Measurements from ENCODE around the gene DUOXA2. TPM values are rescaled to one million over a fixed set of nuclear protein-coding genes. Genes with fewer than 3 reads are reported as not detected.

Gene DUOXA2
- polyA plus RNA-seq, 1 donor from 2014 or later: not detected

DNA sequence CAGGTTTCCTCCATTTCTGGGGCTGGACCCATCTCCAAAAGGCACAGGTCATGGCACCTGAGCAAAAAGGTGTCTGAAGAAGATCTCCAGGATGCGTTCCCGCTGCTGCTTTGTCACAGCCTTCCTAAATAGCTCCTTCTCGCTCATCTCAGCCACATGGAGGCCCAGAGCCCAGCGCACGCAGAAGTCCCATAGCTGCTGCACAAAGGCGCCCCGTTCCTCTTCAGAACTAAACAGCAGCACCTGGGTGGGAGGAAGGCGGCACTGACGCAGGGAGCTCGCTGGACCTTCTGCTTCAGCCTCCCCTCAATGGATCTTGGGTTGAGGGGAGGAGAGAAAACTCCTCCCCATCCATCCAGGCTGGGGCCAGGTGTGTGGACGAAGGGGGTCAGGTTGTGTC is 8.5 kb upstream of the DUOXA2 start:
- H3K9me3 ChIP-seq (ENCODE audit: low read length): no peaks in the 10 kb centered on the region
- H3K9ac ChIP-seq (ENCODE audit: low read length): no peak overlapping the region
- H4K20me1 ChIP-seq (ENCODE audit: insufficient read depth): no peaks in the 10 kb centered on the region
- H3K4me3 ChIP-seq (ENCODE audit: low read length): no peak overlapping the region
- TF ChIP-seq SMC3 (conservative IDR thresholded peaks at IDR 0.05; ENCODE audit: poor library complexity): no peak
- TF ChIP-seq MXI1 (conservative IDR thresholded peaks at IDR 0.05; ENCODE audit: poor library complexity, severe bottlenecking): no peak
- TF ChIP-seq, protein P1, sequence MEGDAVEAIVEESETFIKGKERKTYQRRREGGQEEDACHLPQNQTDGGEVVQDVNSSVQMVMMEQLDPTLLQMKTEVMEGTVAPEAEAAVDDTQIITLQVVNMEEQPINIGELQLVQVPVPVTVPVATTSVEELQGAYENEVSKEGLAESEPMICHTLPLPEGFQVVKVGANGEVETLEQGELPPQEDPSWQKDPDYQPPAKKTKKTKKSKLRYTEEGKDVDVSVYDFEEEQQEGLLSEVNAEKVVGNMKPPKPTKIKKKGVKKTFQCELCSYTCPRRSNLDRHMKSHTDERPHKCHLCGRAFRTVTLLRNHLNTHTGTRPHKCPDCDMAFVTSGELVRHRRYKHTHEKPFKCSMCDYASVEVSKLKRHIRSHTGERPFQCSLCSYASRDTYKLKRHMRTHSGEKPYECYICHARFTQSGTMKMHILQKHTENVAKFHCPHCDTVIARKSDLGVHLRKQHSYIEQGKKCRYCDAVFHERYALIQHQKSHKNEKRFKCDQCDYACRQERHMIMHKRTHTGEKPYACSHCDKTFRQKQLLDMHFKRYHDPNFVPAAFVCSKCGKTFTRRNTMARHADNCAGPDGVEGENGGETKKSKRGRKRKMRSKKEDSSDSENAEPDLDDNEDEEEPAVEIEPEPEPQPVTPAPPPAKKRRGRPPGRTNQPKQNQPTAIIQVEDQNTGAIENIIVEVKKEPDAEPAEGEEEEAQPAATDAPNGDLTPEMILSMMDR (IDR thresholded peaks at IDR 0.05; ENCODE audit: poor library complexity, severe bottlenecking): no peak
- H3K4me2 ChIP-seq (ENCODE audit: low read length): no peak overlapping the region
- H2AFZ ChIP-seq (ENCODE audit: low read depth, low read length): no peak overlapping the region
- no peaks in the 10 kb centered on the region for H3K36me3 ChIP-seq (ENCODE audit: insufficient read depth, low read length)
- H3K27ac ChIP-seq (ENCODE audit: low read length): no peak overlapping the region
- no peaks in the 10 kb centered on the region for H3F3A ChIP-seq (ENCODE audit: insufficient read depth, low read length, poor library complexity, severe bottlenecking)
- H3K79me2 ChIP-seq (replicated peaks; ENCODE audit: insufficient read depth, low read length): no peaks in the 10 kb centered on the region
- H3K9me2 ChIP-seq (ENCODE audit: insufficient read depth, low read length): no peaks in the 10 kb centered on the region
- peaks cover 21% of the 10 kb centered on the region for H3K27me3 ChIP-seq (ENCODE audit: insufficient read depth, low read depth, low read length)

DNA sequence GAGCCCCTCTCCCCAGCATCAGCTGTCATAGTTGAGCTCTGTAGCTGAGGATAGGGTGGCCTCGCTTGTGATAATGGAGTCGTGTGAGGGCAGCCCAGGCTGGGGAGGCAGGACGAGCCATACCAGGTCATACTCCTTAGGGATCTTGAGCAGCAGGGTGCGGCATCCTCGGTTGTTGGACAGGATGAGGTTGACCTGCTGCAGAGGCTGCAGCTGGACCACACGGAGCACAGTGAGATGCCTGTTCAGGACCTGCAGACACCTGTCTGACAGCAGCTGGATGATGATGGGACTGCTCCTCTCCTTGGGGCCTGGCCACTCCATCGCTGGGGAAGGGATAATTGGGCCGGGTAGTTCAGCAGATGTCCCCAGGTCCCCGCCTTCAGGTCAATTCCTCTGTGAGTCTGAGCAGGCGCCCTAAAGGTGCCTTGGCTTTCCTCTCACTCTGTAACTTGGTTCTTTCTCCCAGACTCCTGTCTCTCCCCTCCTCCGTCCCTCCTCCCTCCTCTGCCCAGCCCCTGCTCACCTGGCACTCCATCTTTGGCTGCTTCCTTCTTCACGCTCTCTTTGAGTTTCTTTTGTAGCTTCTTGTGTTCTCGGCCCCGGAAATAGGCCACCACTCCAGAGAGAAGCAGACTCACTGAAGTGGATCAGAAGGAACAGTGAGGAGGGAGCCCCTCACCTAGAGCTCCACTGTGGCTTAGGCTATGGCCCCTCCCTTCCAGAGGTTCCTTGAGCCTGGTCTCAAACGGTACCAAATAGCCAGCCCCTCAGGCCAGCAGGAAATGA is 7.9 kb upstream of the DUOXA2 start:
- H3K27me3 ChIP-seq (ENCODE audit: insufficient read depth, low read depth, low read length): peaks cover 23% of the 10 kb centered on the region
- TF ChIP-seq EZH2 (IDR thresholded peaks at IDR 0.05; ENCODE audit: borderline replicate concordance, insufficient read depth, low read length, poor library complexity, severe bottlenecking): no peak
- TF ChIP-seq, protein P2, sequence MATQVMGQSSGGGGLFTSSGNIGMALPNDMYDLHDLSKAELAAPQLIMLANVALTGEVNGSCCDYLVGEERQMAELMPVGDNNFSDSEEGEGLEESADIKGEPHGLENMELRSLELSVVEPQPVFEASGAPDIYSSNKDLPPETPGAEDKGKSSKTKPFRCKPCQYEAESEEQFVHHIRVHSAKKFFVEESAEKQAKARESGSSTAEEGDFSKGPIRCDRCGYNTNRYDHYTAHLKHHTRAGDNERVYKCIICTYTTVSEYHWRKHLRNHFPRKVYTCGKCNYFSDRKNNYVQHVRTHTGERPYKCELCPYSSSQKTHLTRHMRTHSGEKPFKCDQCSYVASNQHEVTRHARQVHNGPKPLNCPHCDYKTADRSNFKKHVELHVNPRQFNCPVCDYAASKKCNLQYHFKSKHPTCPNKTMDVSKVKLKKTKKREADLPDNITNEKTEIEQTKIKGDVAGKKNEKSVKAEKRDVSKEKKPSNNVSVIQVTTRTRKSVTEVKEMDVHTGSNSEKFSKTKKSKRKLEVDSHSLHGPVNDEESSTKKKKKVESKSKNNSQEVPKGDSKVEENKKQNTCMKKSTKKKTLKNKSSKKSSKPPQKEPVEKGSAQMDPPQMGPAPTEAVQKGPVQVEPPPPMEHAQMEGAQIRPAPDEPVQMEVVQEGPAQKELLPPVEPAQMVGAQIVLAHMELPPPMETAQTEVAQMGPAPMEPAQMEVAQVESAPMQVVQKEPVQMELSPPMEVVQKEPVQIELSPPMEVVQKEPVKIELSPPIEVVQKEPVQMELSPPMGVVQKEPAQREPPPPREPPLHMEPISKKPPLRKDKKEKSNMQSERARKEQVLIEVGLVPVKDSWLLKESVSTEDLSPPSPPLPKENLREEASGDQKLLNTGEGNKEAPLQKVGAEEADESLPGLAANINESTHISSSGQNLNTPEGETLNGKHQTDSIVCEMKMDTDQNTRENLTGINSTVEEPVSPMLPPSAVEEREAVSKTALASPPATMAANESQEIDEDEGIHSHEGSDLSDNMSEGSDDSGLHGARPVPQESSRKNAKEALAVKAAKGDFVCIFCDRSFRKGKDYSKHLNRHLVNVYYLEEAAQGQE (IDR thresholded peaks at IDR 0.05; ENCODE audit: borderline replicate concordance): no peak
- no peak for TF ChIP-seq SMC3 (conservative IDR thresholded peaks at IDR 0.05; ENCODE audit: poor library complexity)
- TF ChIP-seq RAD21 (conservative IDR thresholded peaks at IDR 0.05): no peak
- TF ChIP-seq EP300 (conservative IDR thresholded peaks at IDR 0.05; ENCODE audit: poor library complexity, severe bottlenecking): no peak
- TF ChIP-seq TAF1 (IDR thresholded peaks at IDR 0.05; ENCODE audit: low read depth): no peak
- TF ChIP-seq, protein P1 (IDR thresholded peaks at IDR 0.05; ENCODE audit: poor library complexity, severe bottlenecking): no peak
- TF ChIP-seq MXI1 (conservative IDR thresholded peaks at IDR 0.05; ENCODE audit: poor library complexity, severe bottlenecking): no peak
- no peak for TF ChIP-seq POLR2AphosphoS5 (IDR thresholded peaks at IDR 0.05)

More for the DNA sequence above, 7.9 kb upstream of the DUOXA2 start:
- no peaks in the 10 kb centered on the region for H3K36me3 ChIP-seq (ENCODE audit: insufficient read depth, low read length)
- H3K9me2 ChIP-seq (ENCODE audit: insufficient read depth, low read length): no peaks in the 10 kb centered on the region
- no peaks in the 10 kb centered on the region for H4K20me1 ChIP-seq (ENCODE audit: insufficient read depth)
- no peak overlapping the region for H3K4me3 ChIP-seq (ENCODE audit: low read length)
- no peaks in the 10 kb centered on the region for H3K9me3 ChIP-seq (ENCODE audit: low read length)
- H3K4me2 ChIP-seq (ENCODE audit: low read length): no peak overlapping the region
- H2AFZ ChIP-seq (ENCODE audit: low read depth, low read length): no peak overlapping the region
- H3K27ac ChIP-seq (ENCODE audit: low read length): no peak overlapping the region
- no peaks in the 10 kb centered on the region for H3K79me2 ChIP-seq (replicated peaks; ENCODE audit: insufficient read depth, low read length)
- no peaks in the 10 kb centered on the region for H3F3A ChIP-seq (ENCODE audit: insufficient read depth, low read length, poor library complexity, severe bottlenecking)
- H3K9ac ChIP-seq (ENCODE audit: low read length): no peak overlapping the region
